T-helper 1 cell treated with Interleukin-12 subunit alpha and Interleukin-12 subunit beta and Interleukin-4 antibody, amounts not matched to agents 30 ng/mL and 1 ng/mL, for 36 hours (primary cell): ENCODE results near the gene SLC12A1. TPM values are rescaled to one million over a fixed set of nuclear protein-coding genes. Genes with fewer than 3 reads are reported as not detected.
"Not testable (repeated sequence)": the region's sequence is repeated elsewhere in the genome, so short reads cannot be mapped to it uniquely, and the experiment has no call there.

Source experiments
- intact Hi-C: fragments of 100-400 bp; cut with micrococcal nuclease; formaldehyde crosslinking; loops from one replicate; pipeline ENCODE4 v1.15.1; 2024
- total RNA-seq: library from RNA; stranded (reverse); gene quantifications from 2 replicates; pipeline ENCODE4 v1.2.3, GENCODE V29; 2022

Gene SLC12A1
- total RNA-seq, 1 donor from 2014 or later = not detected

GRCh38 chr15:48304398-48304797, 98.3 kb downstream of the SLC12A1 start:
- intact Hi-C loops = no loop called here

- intact Hi-C loops = no loop called here
Measured at GRCh38 chr15:48306639-48307038, 100.5 kb downstream of the SLC12A1 start.

DNA sequence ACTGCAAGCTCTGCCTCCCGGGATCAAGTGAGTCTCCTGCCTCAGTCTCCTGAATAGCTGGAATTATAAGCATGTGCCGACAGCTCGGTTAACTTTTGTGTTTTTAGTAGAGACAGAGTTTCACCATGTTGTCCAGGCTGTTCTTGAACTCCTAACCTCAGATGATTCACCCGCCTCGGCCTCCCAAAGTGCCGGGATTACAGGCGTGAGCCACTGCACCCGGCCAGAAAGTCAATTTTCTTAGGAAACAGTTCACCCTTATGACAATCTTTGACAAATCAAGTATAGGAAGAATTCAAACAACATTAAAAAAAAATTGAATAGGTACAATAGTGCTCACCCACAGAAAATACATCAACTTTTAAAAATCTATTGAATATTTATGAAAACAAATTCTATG, 101.5 kb downstream of the SLC12A1 start:
- intact Hi-C loops = no loop called here

- intact Hi-C loops = no loop called here
Measured at GRCh38 chr15:48309740-48310139, 103.6 kb downstream of the SLC12A1 start.

DNA sequence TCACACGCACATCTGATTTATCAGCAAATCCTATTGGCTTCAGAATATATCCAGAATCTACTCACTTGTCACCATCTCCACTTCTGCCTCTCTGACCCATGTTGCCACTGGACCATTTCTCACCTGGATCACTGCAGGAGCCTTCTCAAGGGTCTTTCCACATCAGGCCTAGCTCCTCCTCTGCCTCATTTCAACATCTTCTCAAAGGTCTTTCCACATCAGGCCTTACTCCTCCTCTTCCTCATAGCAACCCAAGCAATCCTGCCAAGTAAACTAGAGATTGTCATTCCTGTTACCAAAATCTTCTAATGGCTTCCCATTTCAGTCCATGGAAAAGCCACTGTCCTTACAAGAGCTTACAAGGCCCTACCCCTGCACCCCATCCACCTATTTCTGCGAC, 107.1 kb downstream of the SLC12A1 start:
- intact Hi-C loops = no loop called here

DNA sequence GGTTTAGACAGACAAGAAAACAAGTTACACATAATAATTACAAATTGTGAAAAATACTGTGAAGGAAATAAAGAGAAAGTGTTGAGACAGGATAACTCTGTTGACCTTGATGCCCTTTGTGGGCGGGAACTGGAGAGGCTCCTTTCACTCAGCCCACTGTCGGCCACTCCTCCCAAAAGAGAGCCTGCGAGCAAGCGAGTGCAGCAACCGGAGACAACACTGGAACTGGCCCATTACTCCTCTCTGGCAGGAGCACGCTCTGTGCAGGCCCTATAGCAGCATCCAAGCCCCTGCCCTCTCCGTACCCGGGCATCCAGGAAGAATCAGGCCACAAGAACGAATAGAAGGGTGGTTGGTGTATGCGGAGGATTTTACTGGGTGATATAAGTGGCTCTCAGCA, 108.9 kb downstream of the SLC12A1 start:
- intact Hi-C loops = no loop called here

DNA sequence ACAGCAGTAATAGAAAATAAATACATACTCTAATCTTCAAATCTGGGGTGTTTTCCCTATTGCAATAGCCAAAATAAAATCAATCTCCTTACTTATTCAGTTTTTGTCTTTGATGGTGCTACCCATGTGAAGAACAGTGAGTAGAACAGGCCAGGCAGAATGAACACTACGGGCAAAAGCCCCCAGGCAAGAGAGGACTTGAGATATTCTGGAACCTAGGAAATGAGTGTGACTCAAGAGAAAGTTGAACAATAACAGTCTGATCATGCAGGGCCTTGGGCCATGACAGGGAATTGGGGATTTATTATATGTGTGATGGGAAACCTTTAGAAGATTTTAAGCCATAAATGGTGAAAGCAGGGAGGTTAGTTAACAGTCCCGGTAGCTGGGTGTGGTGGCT, 111.1 kb downstream of the SLC12A1 start:
- intact Hi-C loops = no loop called here

GRCh38 chr15:48318131-48318530, 112.0 kb downstream of the SLC12A1 start:
- intact Hi-C loops = no loop called here

DNA sequence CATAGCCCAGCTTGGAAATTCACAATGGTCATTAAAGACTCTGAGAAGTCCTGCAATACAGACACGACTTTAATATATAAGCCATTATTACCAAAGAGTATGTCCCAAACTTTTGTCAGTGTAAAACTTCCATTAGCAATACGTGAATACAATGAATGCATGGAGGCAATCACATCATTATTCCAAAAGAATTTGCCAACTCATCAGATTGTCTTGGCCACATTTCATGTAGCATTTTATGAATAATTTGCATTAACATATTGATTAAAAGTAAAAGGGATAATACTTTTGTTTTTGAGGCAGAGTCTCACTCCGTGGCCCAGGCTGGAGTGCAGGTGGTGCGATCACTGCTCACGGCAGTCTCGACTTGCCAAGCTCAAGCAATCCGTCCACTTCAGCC, 117.2 kb downstream of the SLC12A1 start:
- intact Hi-C loops = no loop called here

GRCh38 chr15:48324949-48325348, 118.8 kb downstream of the SLC12A1 start:
- intact Hi-C loops = no loop called here

GRCh38 chr15:48325400-48325799, 119.3 kb downstream of the SLC12A1 start:
- intact Hi-C loops = no loop called here

- intact Hi-C loops = not testable (repeated sequence)
Measured at GRCh38 chr15:48326180-48326579, 120.1 kb downstream of the SLC12A1 start.

DNA sequence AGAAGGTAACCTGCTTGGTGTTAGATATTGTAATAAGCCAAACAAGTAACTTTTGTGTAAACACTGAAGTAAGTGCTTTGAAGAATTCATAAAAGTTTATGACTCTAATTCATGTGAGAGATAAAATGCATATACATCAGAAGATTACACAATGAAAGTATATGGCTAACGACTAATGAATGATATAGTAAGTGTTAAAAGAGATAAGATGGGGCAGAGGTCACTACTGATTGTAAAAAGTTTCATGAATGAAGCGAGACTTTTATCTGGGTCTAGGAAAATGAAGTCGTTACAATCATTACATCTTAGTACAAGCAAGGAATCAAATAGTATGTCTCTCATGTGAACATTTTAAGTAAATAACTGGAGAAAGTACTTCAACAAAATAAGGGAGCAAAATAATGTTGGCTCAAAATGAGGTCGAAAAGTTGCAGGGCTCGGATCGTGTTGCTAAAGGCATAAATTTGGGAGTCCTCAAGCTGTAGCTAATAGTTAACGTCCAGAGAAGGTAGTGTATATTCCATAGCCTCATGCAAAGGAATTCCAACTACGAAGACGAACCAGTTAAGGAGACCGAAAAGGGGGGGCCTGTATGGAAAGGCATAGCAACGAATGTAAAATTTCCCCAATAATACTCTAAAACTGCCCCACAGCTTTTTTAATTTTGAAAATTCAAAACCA, 124.1 kb downstream of the SLC12A1 start:
- intact Hi-C loops = loop anchor here (2.0 to 10.0 kb wide), 6 partner anchors 368 to 825 kb away; partner anchors contain the start of genes CEP152, COPS2, EID1 and SECISBP2L

GRCh38 chr15:48330855-48331795, 125.0 kb downstream of the SLC12A1 start, which contains the start of gene DUT:
Gene DUT (plus strand): TSS chr15:48331429. CDS start chr15:48331516, 87 bp downstream.
- intact Hi-C loops = loop anchor here (1.0 to 10.0 kb wide), 8 partner anchors 21 to 1289 kb away; partner anchors contain the start of genes CEP152, COPS2, EID1 and FAM227B

DNA sequence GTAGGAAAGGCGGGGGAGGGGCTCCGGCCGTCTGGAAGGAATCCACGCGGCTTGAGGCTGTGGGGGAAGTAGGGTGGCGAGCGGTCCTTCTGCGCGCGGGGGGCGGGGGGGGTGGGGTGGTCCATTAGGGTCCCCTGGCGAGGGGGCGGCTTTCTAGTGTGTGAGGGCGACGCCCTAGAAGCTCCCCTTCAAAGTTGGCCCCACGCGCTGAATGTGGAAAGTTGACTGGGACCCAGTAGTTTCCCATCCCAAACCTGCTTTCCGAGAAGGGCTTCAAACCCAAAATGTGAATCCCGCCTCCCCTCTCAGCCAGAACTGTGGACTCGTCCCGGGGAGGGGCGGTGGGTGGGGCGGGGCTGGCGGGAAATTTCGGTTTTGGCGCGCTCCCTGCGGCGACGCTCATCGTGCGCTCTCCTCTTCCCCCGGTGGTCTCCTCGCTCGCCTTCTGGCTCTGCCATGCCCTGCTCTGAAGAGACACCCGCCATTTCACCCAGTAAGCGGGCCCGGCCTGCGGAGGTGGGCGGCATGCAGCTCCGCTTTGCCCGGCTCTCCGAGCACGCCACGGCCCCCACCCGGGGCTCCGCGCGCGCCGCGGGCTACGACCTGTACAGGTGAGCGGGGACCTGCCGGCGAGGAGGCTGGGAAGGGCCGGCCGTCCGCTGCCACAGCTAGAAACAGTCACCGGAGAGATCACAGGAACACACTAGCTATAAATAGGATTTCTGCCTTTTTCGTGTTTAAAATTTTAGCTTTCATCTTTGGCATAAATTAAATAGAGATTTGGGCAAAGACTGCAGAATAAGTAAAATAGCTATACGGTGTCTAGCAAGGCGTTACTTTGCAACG, 125.9 kb downstream of the SLC12A1 start:
- intact Hi-C loops = loop anchor here (1.0 to 10.0 kb wide), 10 partner anchors 20 to 1805 kb away; partner anchors contain the start of genes CEP152, COPS2, EID1 and FAM227B

GRCh38 chr15:48332642-48333034, 126.5 kb downstream of the SLC12A1 start:
- intact Hi-C loops = loop anchor here (1.0 to 10.0 kb wide), 5 partner anchors 154 to 1804 kb away; partner anchors contain the start of genes EID1, MYEF2 and SHC4

DNA sequence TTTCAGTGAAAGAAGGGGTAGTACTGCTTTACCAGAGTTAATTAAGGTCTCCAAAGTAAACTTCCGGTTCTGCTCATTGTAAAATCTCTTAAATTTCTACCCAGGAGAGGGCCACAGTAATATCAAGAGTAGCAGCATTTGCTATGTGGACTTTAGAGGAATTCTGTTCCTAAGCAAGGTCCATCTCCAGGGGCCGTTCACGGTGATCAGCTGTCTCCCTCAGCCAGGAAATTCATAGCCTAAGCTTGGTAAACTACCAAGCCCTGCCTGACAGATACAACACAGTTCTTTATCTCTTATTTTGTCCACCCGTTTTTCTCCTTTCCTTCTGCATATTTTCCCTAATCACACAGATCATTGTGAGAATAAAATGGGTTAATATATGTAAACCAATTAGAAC, 127.4 kb downstream of the SLC12A1 start:
- intact Hi-C loops = loop anchor here (2.0 to 10.0 kb wide), 4 partner anchors 371 to 1803 kb away; partner anchors contain the start of genes EID1 and SHC4

DNA sequence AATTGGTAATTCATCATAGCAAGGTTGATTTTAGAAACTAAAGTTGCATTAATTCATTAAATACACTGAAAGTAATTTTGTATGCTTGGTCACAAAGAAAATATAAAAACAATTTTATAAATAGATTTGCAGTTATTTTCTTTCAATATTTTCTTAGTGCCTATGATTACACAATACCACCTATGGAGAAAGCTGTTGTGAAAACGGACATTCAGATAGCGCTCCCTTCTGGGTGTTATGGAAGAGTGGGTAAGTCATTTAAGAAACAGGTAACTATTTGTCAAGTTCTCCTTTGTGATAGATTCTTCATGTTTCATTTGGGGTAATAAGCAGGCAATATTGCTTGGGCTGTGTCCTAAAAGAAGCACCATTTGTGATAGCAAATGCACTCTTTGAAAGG, 128.2 kb downstream of the SLC12A1 start:
- intact Hi-C loops = loop anchor here (5.0 to 10.0 kb wide), 3 partner anchors 372 to 631 kb away; partner anchors contain the start of genes EID1 and SHC4

DNA sequence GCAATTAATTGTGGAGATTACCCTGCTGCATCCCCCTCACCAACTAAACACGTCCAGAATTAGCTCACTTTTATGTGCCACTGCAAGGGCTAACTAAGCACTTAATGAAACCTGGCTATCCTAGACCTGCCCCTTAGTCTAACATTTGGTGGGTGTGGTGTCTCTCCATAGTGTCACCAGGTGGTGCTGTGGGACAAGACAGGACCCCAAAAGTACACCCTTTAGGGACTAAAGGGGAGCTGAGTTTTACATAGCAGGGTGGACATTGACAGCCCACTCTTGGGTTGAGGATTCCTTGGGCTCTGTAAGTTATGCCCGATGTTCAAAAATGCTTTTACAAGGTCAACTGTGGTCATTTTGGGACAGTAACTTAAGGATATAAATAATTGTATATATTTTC, 130.8 kb downstream of the SLC12A1 start:
- intact Hi-C loops = loop anchor here (10.0 kb wide), 1 partner anchor 628 kb away; the partner anchor contains the start of gene SHC4

- intact Hi-C loops = loop anchor here (10.0 kb wide), 1 partner anchor 627 kb away; the partner anchor contains the start of gene SHC4
Measured at GRCh38 chr15:48337607-48338006, 131.5 kb downstream of the SLC12A1 start.

DNA sequence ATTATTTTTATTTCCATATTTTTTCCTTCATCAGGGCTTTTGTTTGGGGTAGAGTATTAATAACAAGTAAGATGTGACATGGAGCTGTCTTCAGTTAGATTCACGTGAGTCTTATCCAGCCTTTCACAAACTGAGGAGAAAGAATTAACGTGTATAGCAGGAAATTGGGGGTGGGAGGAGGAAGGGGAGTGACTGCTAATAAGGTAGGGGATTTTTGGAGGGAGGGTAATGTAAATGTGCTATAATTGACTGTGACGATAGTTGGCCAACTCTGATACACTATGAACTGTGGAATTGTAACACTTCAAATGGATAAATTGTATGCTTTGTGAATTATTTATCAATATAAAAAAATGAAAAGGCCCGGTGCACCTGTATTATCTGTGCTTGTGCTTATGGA, 134.0 kb downstream of the SLC12A1 start:
- intact Hi-C loops = no loop called here
